PC-9 (cell line): ENCODE measurements around the gene ZDHHC12. TPM values are rescaled to one million over a fixed set of nuclear protein-coding genes. Genes with fewer than 3 reads are reported as not detected.

Source experiments
- BruUV-seq: library from RNA; stranded (reverse); fragments of 400-500 nt; replicated peaks from 2 replicates; lab custom pipeline; 2021; lab: Mats Ljungman, UMichigan
- CTCF ChIA-PET: fragments of 300-600 bp; sonication (Branson Sonifier 250); formaldehyde crosslinking; loops from one replicate; lab custom pipeline; 2022; ENCODE audit warnings: antibody characterized with exemption; lab: Charles Lee
- POLR2A ChIA-PET: fragments of 300-600 bp; sonication (Branson Sonifier 250); formaldehyde crosslinking; loops from one replicate; lab custom pipeline; 2022; ENCODE audit warnings: antibody characterized with exemption; ENCODE audit not compliant: unreplicated experiment; lab: Charles Lee
- DNase-seq, 2 experiments: peaks; one replicate each; pipeline versions ENCODE4 v3.0.0 to v3.0.0-alpha.2; 2015 to 2022; ENCODE audit warnings: mixed read lengths in 1 of 2
- H2AFZ ChIP-seq: fragments of 200-600 bp; sonication (generic); 2 replicates; pipeline ENCODE4 v1.8.1; 2017; ENCODE audit warnings: antibody characterized with exemption
- H3F3A ChIP-seq: fragments of 200-600 bp; sonication (generic); 2 replicates; pipeline ENCODE4 v1.8.1; 2017; ENCODE audit warnings: antibody characterized with exemption, mild to moderate bottlenecking, low read depth; ENCODE audit not compliant: insufficient read depth
- H3K27ac ChIP-seq: fragments of 200-600 bp; sonication (generic); 2 replicates; pipeline ENCODE4 v1.6.1; 2016; ENCODE audit warnings: mixed run types
- H3K27me3 ChIP-seq: fragments of 200-600 bp; sonication (generic); 2 replicates; pipeline ENCODE4 v1.6.1; 2016; ENCODE audit warnings: low read depth, mixed run types; ENCODE audit not compliant: insufficient read depth
- H3K36me3 ChIP-seq: fragments of 200-600 bp; sonication (generic); 2 replicates; pipeline ENCODE4 v1.6.1; 2016; ENCODE audit warnings: low read depth, mixed run types
- H3K4me1 ChIP-seq: fragments of 200-600 bp; sonication (generic); replicated peaks from 2 replicates; pipeline ENCODE4 v1.6.1; 2016; ENCODE audit warnings: mixed run types; ENCODE audit not compliant: insufficient read depth
- H3K4me2 ChIP-seq: fragments of 200-600 bp; sonication (generic); 2 replicates; pipeline ENCODE4 v1.6.1; 2017; ENCODE audit warnings: mixed run types
- H3K4me3 ChIP-seq: fragments of 200-600 bp; sonication (generic); 2 replicates; pipeline ENCODE4 v1.6.1; 2016; ENCODE audit warnings: mixed run types
- H3K79me2 ChIP-seq: fragments of 200-600 bp; sonication (generic); 2 replicates; pipeline ENCODE4 v1.6.1; 2017; ENCODE audit warnings: low read depth, mixed run types
- H3K9me2 ChIP-seq: fragments of 200-600 bp; sonication (generic); 2 replicates; pipeline ENCODE4 v1.8.1; 2017; ENCODE audit warnings: mild to moderate bottlenecking; ENCODE audit not compliant: insufficient read depth
- H3K9me3 ChIP-seq: fragments of 200-600 bp; sonication (generic); 2 replicates; pipeline ENCODE4 v1.8.1; 2016; ENCODE audit warnings: low read depth; ENCODE audit not compliant: insufficient read depth
- H4K20me1 ChIP-seq: fragments of 200-600 bp; sonication (generic); 2 replicates; pipeline ENCODE4 v1.8.1; 2017; ENCODE audit not compliant: insufficient read depth
- EZH2 ChIP-seq: fragments of 200-600 bp; sonication (generic); IDR thresholded peaks from 2 replicates; pipeline ENCODE4 v1.8.0; 2017; ENCODE audit warnings: antibody characterized with exemption, low read depth
- intact Hi-C: fragments of 100-400 bp; cut with micrococcal nuclease; formaldehyde crosslinking; loops from one replicate; pipeline ENCODE4 v1.10.0; 2022; ENCODE audit not compliant: unreplicated experiment
- total RNA-seq: library from RNA; stranded (reverse); gene quantifications from 2 replicates; pipeline ENCODE4 v1.2.3, GENCODE V29; 2021
- TF ChIP-seq, protein P1 (sequence below): fragments of 200-600 bp; sonication (generic); conservative IDR thresholded peaks from 2 replicates; pipeline ENCODE4 v1.6.1; 2017; ENCODE audit warnings: mixed run types, antibody characterized with exemption, mild to moderate bottlenecking, moderate library complexity

The ZDHHC12 gene
- total RNA-seq, 1 experiment from 2014 or later, result 102 TPM

DNA sequence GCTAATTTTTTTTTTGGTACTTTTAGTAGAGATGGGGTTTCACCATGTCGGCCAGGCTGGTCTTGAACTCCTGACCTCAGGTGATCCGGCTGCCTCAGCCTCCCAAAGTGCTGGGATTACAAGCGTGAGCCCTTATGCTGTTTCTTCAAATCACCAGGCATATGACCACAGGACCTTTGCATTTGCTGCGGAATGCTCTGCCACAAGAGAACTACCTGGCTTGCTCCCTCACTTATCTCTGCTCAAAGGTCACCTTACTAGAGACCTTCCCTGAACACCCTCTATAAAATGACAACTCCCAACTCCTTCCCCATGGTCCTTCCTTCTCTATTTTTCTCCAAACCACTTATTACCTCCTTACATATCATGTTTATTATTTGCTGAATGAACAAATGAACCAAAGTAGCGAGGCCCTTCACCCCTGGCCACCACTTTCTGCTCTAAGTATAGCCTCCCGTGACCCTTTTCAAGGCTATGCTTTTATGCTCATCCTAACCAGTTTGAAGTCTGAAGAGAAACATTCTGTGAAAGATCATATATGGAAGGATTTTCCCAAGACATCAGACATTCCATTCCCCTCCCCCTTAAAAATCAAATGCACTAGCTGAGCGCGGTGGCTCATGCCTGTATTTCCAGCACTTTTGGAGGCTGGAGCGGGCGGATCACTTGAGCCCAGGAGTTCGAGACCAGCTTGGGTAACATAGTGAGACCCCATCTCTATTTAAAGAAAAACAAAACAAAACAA is 46.5 kb upstream of the ZDHHC12 start:
- peaks cover 11% of the 10 kb centered on the region; the same call in 1 of the 2 replicates for H3K4me1 ChIP-seq
- ChIA-PET CTCF (interaction anchor here (0.6 kb wide), 1 partner anchor 109 kb away, joined by 4 read pairs; no protein-coding TSS in a partner anchor), POLR2A (interaction anchor here (0.6 to 0.8 kb wide), 3 partner anchors 32 to 401 kb away, joined by 5 to 12 read pairs (median 7); partner anchors contain the start of gene ZDHHC12)
- H3K36me3 ChIP-seq, result no peaks in the 10 kb centered on the region; the same call in 1 of the 2 replicates
- H3K9me2 ChIP-seq, result no peaks in the 10 kb centered on the region
- H3K27me3 ChIP-seq, result no peaks in the 10 kb centered on the region
- peak overlapping the region; percentile 80 for H3K4me3 ChIP-seq
- no peak for DNase-seq
- peak overlapping the region; percentile 85 for H2AFZ ChIP-seq
- peak overlapping the region; percentile 89 for H3K4me2 ChIP-seq
- no TSS peak for BruUV-seq
- H3F3A ChIP-seq, result peaks cover 34% of the 10 kb centered on the region
- peak overlapping the region; percentile 63 for H3K27ac ChIP-seq
- H4K20me1 ChIP-seq, result no peaks in the 10 kb centered on the region
- intact Hi-C loops, result loop anchor here (1.0 kb wide), 2 partner anchors 46 to 135 kb away; partner anchors contain the start of gene ZDHHC12
- no peaks in the 10 kb centered on the region for H3K9me3 ChIP-seq
- peaks cover 31% of the 10 kb centered on the region for H3K79me2 ChIP-seq
- no peak for TF ChIP-seq EZH2
- TF ChIP-seq, protein P1, sequence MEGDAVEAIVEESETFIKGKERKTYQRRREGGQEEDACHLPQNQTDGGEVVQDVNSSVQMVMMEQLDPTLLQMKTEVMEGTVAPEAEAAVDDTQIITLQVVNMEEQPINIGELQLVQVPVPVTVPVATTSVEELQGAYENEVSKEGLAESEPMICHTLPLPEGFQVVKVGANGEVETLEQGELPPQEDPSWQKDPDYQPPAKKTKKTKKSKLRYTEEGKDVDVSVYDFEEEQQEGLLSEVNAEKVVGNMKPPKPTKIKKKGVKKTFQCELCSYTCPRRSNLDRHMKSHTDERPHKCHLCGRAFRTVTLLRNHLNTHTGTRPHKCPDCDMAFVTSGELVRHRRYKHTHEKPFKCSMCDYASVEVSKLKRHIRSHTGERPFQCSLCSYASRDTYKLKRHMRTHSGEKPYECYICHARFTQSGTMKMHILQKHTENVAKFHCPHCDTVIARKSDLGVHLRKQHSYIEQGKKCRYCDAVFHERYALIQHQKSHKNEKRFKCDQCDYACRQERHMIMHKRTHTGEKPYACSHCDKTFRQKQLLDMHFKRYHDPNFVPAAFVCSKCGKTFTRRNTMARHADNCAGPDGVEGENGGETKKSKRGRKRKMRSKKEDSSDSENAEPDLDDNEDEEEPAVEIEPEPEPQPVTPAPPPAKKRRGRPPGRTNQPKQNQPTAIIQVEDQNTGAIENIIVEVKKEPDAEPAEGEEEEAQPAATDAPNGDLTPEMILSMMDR, result no peak

GRCh38 chr9:128768606-128769005 is 44.7 kb upstream of the ZDHHC12 start:
- no TSS peak for BruUV-seq
- intact Hi-C loops, result no loop called here
- TF ChIP-seq, protein P1, result no peak
- TF ChIP-seq EZH2, result no peak
- Histone ChIP-seq H3K4me3 (no peak overlapping the region), H3K4me2 (no peak overlapping the region), H3K9me3 (no peaks in the 10 kb centered on the region), H3K36me3 (no peaks in the 10 kb centered on the region; the same call in 1 of the 2 replicates), H3K79me2 (peaks cover 31% of the 10 kb centered on the region), H3K4me1 (peaks cover 11% of the 10 kb centered on the region; the same call in 1 of the 2 replicates), H3K9me2 (no peaks in the 10 kb centered on the region), H3K27ac (no peak overlapping the region), H4K20me1 (no peaks in the 10 kb centered on the region), H2AFZ (no peak overlapping the region), H3K27me3 (no peaks in the 10 kb centered on the region), H3F3A (peaks cover 28% of the 10 kb centered on the region)
- POLR2A ChIA-PET, result interaction anchor here (0.6 kb wide), 1 partner anchor 566 kb away, joined by 3 read pairs; no protein-coding TSS in a partner anchor
- no peak for DNase-seq
- CTCF ChIA-PET, result no interaction called here

DNA sequence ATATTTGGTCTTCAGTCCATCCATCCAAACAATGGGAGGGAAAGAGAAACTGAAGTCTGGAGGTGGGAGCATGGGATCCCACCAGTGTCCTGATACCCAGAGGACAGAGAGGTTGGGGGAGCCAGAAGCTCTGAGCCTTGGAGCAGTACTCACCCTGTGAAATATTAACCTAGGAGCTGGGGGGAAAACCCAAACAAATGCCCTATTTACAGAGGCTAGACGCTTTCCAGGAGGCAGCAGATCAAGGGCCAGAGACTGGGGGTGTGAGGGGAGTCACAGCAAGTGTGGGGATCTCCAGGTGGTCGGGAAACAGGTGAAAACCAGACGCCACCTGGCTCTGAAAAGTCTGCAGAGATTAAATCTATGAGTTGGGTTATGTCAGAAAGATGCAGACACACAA is 41.6 kb upstream of the ZDHHC12 start:
- Histone ChIP-seq H3F3A (peaks cover 3% of the 10 kb centered on the region; the same call in 1 of the 2 replicates), H3K9me2 (no peaks in the 10 kb centered on the region), H3K36me3 (no peaks in the 10 kb centered on the region; the same call in 1 of the 2 replicates), H3K27me3 (no peaks in the 10 kb centered on the region), H3K4me1 (peaks cover 9% of the 10 kb centered on the region; the same call in 1 of the 2 replicates), H3K4me2 (no peak overlapping the region), H3K4me3 (no peak overlapping the region), H3K9me3 (no peaks in the 10 kb centered on the region), H3K79me2 (peaks cover 21% of the 10 kb centered on the region), H2AFZ (no peak overlapping the region), H3K27ac (no peak overlapping the region), H4K20me1 (no peaks in the 10 kb centered on the region)
- intact Hi-C loops, result no loop called here
- ChIA-PET POLR2A (no interaction called here), CTCF (no interaction called here)
- TF ChIP-seq, protein P1, result no peak
- TF ChIP-seq EZH2, result no peak
- no peak for DNase-seq
- BruUV-seq, result no TSS peak
